KMS-11 (cell line): Measurements from ENCODE around the gene EPHA8.

Experiments
- H2AFZ ChIP-seq: fragments of 200-600 bp; sonication (generic); 2 replicates; pipeline ENCODE4 v1.6.1; 2016; ENCODE audit warnings: antibody characterized with exemption, mixed run types, low read depth
- H3K27ac ChIP-seq: fragments of 200-600 bp; sonication (generic); 2 replicates; pipeline ENCODE4 v1.6.1; 2016; ENCODE audit warnings: mild to moderate bottlenecking, mixed run types
- H3K27me3 ChIP-seq: fragments of 200-600 bp; sonication (generic); 2 replicates; pipeline ENCODE4 v1.6.1; 2017; ENCODE audit warnings: mild to moderate bottlenecking, low read depth, mixed run types, moderate library complexity; ENCODE audit not compliant: insufficient read depth
- H3K36me3 ChIP-seq: fragments of 200-600 bp; sonication (generic); 2 replicates; pipeline ENCODE4 v1.6.1; 2017; ENCODE audit warnings: mild to moderate bottlenecking, mixed run types; ENCODE audit not compliant: insufficient read depth
- H3K4me1 ChIP-seq: fragments of 200-600 bp; sonication (generic); 2 replicates; pipeline ENCODE4 v1.6.1; 2016; ENCODE audit warnings: mild to moderate bottlenecking, low read depth, mixed run types; ENCODE audit not compliant: poor library complexity, severe bottlenecking
- H3K4me2 ChIP-seq: fragments of 200-600 bp; sonication (generic); 2 replicates; pipeline ENCODE4 v1.7.0; 2016; ENCODE audit warnings: mild to moderate bottlenecking, mixed run types
- H3K4me3 ChIP-seq: fragments of 200-600 bp; sonication (generic); IDR thresholded peaks from 2 replicates; pipeline ENCODE4 v1.6.1; 2017; ENCODE audit warnings: low read depth, low read length, mixed read lengths; ENCODE audit not compliant: insufficient read depth
- H3K79me2 ChIP-seq: fragments of 200-600 bp; sonication (generic); 2 replicates; pipeline ENCODE4 v1.6.1; 2016; ENCODE audit warnings: low read depth, mixed run types; ENCODE audit not compliant: insufficient read depth
- H3K9ac ChIP-seq: fragments of 200-600 bp; sonication (generic); 2 replicates; pipeline ENCODE4 v1.6.1; 2016; ENCODE audit warnings: mild to moderate bottlenecking, mixed run types
- H4K20me1 ChIP-seq: fragments of 200-600 bp; sonication (generic); 2 replicates; pipeline ENCODE4 v1.6.1; 2016; ENCODE audit warnings: mild to moderate bottlenecking, mixed run types; ENCODE audit not compliant: insufficient read depth
- TF ChIP-seq, protein P1 (sequence below): fragments of 200-600 bp; sonication (generic); conservative IDR thresholded peaks from 2 replicates; pipeline ENCODE4 v1.6.1; 2017; ENCODE audit warnings: low read depth, mild to moderate bottlenecking, antibody characterized with exemption, low read length, moderate library complexity, mixed read lengths

EPHA8 gene

DNA sequence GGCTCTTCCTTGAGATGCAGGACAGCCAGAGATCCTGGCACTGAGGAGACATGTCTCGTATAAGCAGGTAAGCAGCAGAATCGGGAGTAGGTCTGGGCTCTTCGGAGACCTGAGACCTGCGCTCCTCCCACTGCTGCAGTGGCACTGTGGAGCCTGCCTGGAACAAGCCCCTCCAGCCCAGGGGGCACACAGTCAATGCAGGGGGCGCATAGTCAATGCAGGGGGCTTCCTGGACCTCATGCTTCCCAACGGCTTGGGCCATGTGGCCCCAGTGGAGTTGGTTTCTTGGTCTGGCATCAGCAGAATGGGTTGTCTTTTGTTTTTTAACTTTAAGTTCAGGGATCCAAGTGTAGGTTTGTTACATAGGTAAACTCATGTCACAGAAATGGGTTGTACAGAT lies 27.9 kb upstream of the EPHA8 start:
- no peaks in the 10 kb centered on the region for H3K27me3 ChIP-seq
- H2AFZ ChIP-seq, result no peak overlapping the region
- H3K27ac ChIP-seq, result no peak overlapping the region
- H3K79me2 ChIP-seq, result no peaks in the 10 kb centered on the region
- TF ChIP-seq, protein P1, sequence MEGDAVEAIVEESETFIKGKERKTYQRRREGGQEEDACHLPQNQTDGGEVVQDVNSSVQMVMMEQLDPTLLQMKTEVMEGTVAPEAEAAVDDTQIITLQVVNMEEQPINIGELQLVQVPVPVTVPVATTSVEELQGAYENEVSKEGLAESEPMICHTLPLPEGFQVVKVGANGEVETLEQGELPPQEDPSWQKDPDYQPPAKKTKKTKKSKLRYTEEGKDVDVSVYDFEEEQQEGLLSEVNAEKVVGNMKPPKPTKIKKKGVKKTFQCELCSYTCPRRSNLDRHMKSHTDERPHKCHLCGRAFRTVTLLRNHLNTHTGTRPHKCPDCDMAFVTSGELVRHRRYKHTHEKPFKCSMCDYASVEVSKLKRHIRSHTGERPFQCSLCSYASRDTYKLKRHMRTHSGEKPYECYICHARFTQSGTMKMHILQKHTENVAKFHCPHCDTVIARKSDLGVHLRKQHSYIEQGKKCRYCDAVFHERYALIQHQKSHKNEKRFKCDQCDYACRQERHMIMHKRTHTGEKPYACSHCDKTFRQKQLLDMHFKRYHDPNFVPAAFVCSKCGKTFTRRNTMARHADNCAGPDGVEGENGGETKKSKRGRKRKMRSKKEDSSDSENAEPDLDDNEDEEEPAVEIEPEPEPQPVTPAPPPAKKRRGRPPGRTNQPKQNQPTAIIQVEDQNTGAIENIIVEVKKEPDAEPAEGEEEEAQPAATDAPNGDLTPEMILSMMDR, result no peak
- no peaks in the 10 kb centered on the region for H3K36me3 ChIP-seq
- no peaks in the 10 kb centered on the region for H3K4me1 ChIP-seq
- H3K9ac ChIP-seq, result no peak overlapping the region
- H3K4me3 ChIP-seq, result no peak overlapping the region
- H4K20me1 ChIP-seq, result no peaks in the 10 kb centered on the region
- no peak overlapping the region for H3K4me2 ChIP-seq

DNA sequence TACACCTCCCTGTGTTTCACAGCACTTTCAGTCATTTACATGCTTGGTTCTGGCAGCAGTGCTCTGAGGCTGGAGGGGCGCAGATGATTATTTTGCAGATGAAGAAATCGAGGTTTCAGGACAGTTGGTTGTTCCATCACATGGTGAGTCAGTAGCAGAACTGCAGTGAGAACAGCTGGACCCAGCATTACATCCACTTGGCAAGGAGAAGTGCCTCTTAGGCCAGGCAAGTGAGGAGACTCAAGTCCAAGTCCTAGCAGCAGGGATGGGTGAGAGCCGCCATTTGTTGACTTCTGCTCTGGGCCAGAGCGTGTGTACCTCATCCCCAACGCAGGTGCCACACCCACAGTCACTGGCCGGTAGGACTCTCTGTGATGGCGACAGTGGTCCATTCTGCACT lies 26.8 kb upstream of the EPHA8 start:
- Histone ChIP-seq H3K4me2 (no peak overlapping the region), H3K4me3 (no peak overlapping the region), H2AFZ (no peak overlapping the region), H4K20me1 (no peaks in the 10 kb centered on the region), H3K27me3 (no peaks in the 10 kb centered on the region), H3K36me3 (no peaks in the 10 kb centered on the region), H3K79me2 (no peaks in the 10 kb centered on the region), H3K27ac (no peak overlapping the region), H3K4me1 (no peaks in the 10 kb centered on the region), H3K9ac (no peak overlapping the region)
- TF ChIP-seq, protein P1, result no peak

DNA sequence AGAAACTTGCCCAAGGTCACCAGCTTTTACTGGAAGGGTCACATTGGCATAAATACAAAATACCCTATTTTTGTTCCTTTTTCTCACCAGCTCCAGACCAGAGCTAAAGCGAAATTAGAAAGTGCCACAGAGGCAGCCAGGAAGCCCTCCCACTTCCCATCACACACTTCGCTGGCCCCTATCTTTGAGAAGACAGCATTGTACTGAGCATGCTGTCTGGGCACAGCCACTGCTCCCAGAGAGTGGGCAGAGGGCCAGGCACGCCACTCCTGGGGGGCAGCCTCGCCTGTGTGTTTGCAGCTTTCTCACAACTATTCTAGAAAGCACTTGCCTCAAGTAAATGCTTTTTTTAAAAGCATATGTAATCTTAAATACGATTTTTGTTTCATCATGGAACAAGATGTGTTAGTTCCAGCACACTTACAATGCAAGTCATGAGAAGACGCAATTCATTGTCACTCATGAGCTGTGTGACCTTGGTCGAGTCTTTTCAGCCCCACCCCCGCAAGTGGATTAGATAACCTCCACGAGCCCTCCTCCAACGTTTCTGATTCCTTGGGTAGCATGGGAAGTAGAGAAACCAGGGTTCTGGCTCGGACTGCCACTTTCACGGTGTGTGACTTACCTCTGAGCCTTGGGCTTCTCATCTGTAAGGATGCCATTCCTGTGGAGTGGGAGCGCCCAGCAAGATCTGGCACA lies 25.7 kb upstream of the EPHA8 start:
- Histone ChIP-seq H2AFZ (no peak overlapping the region), H3K9ac (no peak overlapping the region), H4K20me1 (no peaks in the 10 kb centered on the region), H3K4me2 (no peak overlapping the region), H3K4me1 (no peaks in the 10 kb centered on the region), H3K4me3 (no peak overlapping the region), H3K27ac (no peak overlapping the region), H3K79me2 (no peaks in the 10 kb centered on the region), H3K36me3 (no peaks in the 10 kb centered on the region), H3K27me3 (no peaks in the 10 kb centered on the region)
- TF ChIP-seq, protein P1, result no peak

DNA sequence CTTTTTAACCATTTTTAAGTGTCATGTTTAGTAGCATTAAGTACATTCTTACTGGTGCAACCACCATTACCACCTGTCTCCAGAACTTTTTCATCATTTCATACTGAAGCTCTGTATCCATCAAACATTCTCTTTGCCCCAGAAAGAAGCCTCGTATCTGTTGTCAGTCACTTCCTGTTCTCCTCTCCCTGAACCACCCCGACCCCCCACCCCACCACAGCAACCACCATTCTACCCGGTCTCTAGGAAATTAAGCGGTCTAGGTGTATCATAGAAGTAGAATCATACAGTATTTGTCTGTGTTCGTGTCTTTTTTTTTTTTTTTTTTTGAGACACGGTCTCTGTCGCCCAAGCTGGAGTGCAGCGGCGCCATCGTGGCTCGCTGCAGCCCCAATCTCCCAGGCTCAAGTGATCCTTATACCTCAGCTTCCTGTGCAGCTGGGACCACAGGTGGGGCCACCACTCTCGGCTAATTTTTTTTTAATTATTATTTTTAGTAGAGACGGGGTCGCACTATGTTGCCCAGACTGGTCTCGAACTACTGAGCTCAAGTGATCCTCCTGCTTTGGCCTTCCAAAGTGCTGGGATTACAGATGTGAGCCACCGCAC lies 23.7 kb upstream of the EPHA8 start:
- TF ChIP-seq, protein P1, result no peak
- H3K4me2 ChIP-seq, result no peak overlapping the region
- no peaks in the 10 kb centered on the region for H4K20me1 ChIP-seq
- no peaks in the 10 kb centered on the region for H3K36me3 ChIP-seq
- no peak overlapping the region for H3K4me3 ChIP-seq
- no peak overlapping the region for H2AFZ ChIP-seq
- no peaks in the 10 kb centered on the region for H3K4me1 ChIP-seq
- H3K79me2 ChIP-seq, result no peaks in the 10 kb centered on the region
- H3K27me3 ChIP-seq, result peaks cover 12% of the 10 kb centered on the region
- H3K9ac ChIP-seq, result no peak overlapping the region
- H3K27ac ChIP-seq, result no peak overlapping the region
